B cell (primary cell): ENCODE results near the gene CPT1A. TPM values are rescaled to one million over a fixed set of nuclear protein-coding genes. Genes with fewer than 3 reads are reported as not detected.

Experiments used
- ATAC-seq: fragments of 200-7000 bp; cut with Tn5 transposase; one replicate; pipeline ENCODE4 v1.10.0; 2021; ENCODE audit warnings: low read depth, mild to moderate bottlenecking, moderate number of reproducible peaks, moderate library complexity
- CTCF ChIA-PET: fragments of 350-600 bp; sonication (Branson Sonifier 250); formaldehyde crosslinking; loops from one replicate; lab custom pipeline; 2021; ENCODE audit warnings: antibody characterized with exemption, inconsistent platforms; lab: Charles Lee
- POLR2A ChIA-PET: fragments of 350-600 bp; sonication (Branson Sonifier 250); formaldehyde crosslinking; loops from one replicate; lab custom pipeline; 2021; ENCODE audit warnings: antibody characterized with exemption; lab: Charles Lee
- DNase-seq: peaks from one replicate; pipeline ENCODE4 v3.0.0; 2013
- H2AFZ ChIP-seq: 2 replicates; pipeline ENCODE4 v1.6.1; 2012; ENCODE audit warnings: mild to moderate bottlenecking, low read depth, low read length; ENCODE audit not compliant: insufficient read depth, poor library complexity, severe bottlenecking
- H3K27ac ChIP-seq, 2 donors: 1 replicate in 1 of 2; 2 replicates in 1 of 2; pipeline ENCODE4 v1.5.1; 2012 to 2013; ENCODE audit warnings: low read length in 2 of 2, mild to moderate bottlenecking in 2 of 2, moderate library complexity in 1 of 2
- H3K27me3 ChIP-seq, 4 experiments: fragments of 200-600 bp in 1 of 4; sonication (generic) in 1 of 4; replicated peaks in 1 of 4; 1 replicate in 2 of 4; 2 replicates in 2 of 4; pipeline versions ENCODE4 v1.6.1 to v1.7.0; 2013 to 2016; ENCODE audit warnings: low read length in 3 of 4, mild to moderate bottlenecking in 2 of 4, mixed read lengths in 1 of 4, moderate library complexity in 1 of 4; ENCODE audit not compliant: insufficient read depth in 4 of 4, control insufficient read depth in 3 of 4; ENCODE audit errors: control extremely low read depth in 1 of 4
- H3K36me3 ChIP-seq, 2 experiments: replicated peaks in 1 of 2; 1 replicate in 1 of 2; 2 replicates in 1 of 2; pipeline versions ENCODE4 v1.6.1 to v1.7.1; 2013; ENCODE audit warnings: low read length in 1 of 2; ENCODE audit not compliant: insufficient read depth in 2 of 2, control insufficient read depth in 1 of 2; ENCODE audit errors: control extremely low read depth in 1 of 2, extremely low read depth in 1 of 2
- H3K4me1 ChIP-seq, 2 donors: fragments of 200-600 bp in 1 of 2; sonication (generic) in 1 of 2; 1 replicate in 1 of 2; 2 replicates in 1 of 2; pipeline versions ENCODE4 v1.5.1 to v1.6.1; 2013 to 2017; ENCODE audit warnings: low read length in 2 of 2; ENCODE audit not compliant: control insufficient read depth in 2 of 2, insufficient read depth in 2 of 2
- H3K4me2 ChIP-seq: replicated peaks from 2 replicates; pipeline ENCODE3; 2012; ENCODE audit warnings: mild to moderate bottlenecking, low read depth, low read length; ENCODE audit not compliant: poor library complexity, severe bottlenecking
- H3K4me3 ChIP-seq, 5 experiments: fragments of 200-600 bp in 1 of 5; sonication (generic) in 1 of 5; 1 replicate in 3 of 5; 2 replicates in 2 of 5; pipeline versions ENCODE4 v1.5.1 to v1.7.0; 2011 to 2016; ENCODE audit warnings: low read length in 4 of 5, mild to moderate bottlenecking in 4 of 5, low read depth in 2 of 5, control low read depth in 1 of 5, moderate library complexity in 1 of 5; ENCODE audit not compliant: insufficient read depth in 1 of 5; ENCODE audit errors: control extremely low read depth in 1 of 5, extremely low read depth in 1 of 5
- H3K79me2 ChIP-seq: fragments of 200-600 bp; sonication (generic); one replicate; pipeline ENCODE4 v1.6.0; 2016; ENCODE audit warnings: low read length; ENCODE audit not compliant: control insufficient read depth, insufficient read depth
- H3K9ac ChIP-seq: fragments of 200-600 bp; sonication (generic); 2 replicates; pipeline ENCODE4 v1.6.1; 2017; ENCODE audit warnings: mild to moderate bottlenecking, low read length, moderate library complexity
- H3K9me3 ChIP-seq, 3 donors: one replicate each; pipeline versions ENCODE4 v1.6.1 to v1.7.1; 2013; ENCODE audit warnings: low read length in 2 of 3; ENCODE audit not compliant: control insufficient read depth in 2 of 3, insufficient read depth in 1 of 3; ENCODE audit errors: control extremely low read depth in 1 of 3
- H4K20me1 ChIP-seq: 2 replicates; pipeline ENCODE4 v1.6.0; 2012; ENCODE audit warnings: mild to moderate bottlenecking, low read length; ENCODE audit not compliant: insufficient read depth, control insufficient read depth, poor library complexity, severe bottlenecking
- H3K27ac Mint-ChIP-seq: one replicate; pipeline ENCODE4 v1.8.0; 2021; ENCODE audit warnings: mixed read lengths
- H3K27me3 Mint-ChIP-seq: one replicate; pipeline ENCODE4 v1.8.0; 2021; ENCODE audit warnings: mixed read lengths
- H3K4me1 Mint-ChIP-seq: one replicate; pipeline ENCODE4 v1.8.0; 2021; ENCODE audit warnings: mixed read lengths
- H3K4me3 Mint-ChIP-seq: one replicate; pipeline ENCODE4 v1.8.0; 2021; ENCODE audit warnings: mixed read lengths
- H3K9me3 Mint-ChIP-seq: one replicate; pipeline ENCODE4 v1.8.0; 2022; ENCODE audit warnings: mixed read lengths; ENCODE audit not compliant: insufficient read depth
- EZH2 ChIP-seq: IDR thresholded peaks from 2 replicates; pipeline ENCODE4 v1.6.1; 2012; ENCODE audit warnings: borderline replicate concordance, low read depth, mild to moderate bottlenecking, moderate library complexity, low read length; ENCODE audit not compliant: insufficient read depth, poor library complexity, severe bottlenecking
- WGBS: methylation state at CpG from one replicate; pipeline ENCODE4 v1.1.5; 2013; ENCODE audit warnings: missing lambda C conversion rate; ENCODE audit not compliant: insufficient coverage; 5-methylcytosine and 5-hydroxymethylcytosine counted together
- intact Hi-C: fragments of 100-400 bp; cut with micrococcal nuclease; formaldehyde crosslinking; loops from one replicate; pipeline ENCODE4 v1.10.0; 2022
- polyA plus RNA-seq: library from polyadenylated mRNA; depleted of rRNA; stranded (reverse); fragments of >200 nt; gene quantifications from 2 replicates; pipeline ENCODE4 v1.2.3, GENCODE V29; 2012
- total RNA-seq, 2 donors: library from RNA; stranded (reverse); fragments of 120-200 nt in 1 of 2; gene quantifications; 1 replicate in 1 of 2; 2 replicates in 1 of 2; pipeline versions ENCODE4 v1.2.3 to v1.2.4, GENCODE V29; 2013 to 2022
- TF ChIP-seq, protein P1 (sequence below): fragments of 200-600 bp; IDR thresholded peaks from one replicate; pipeline ENCODE4 v1.8.0; 2022; ENCODE audit warnings: antibody characterized with exemption, mild to moderate bottlenecking

Gene CPT1A
- total and polyA plus RNA-seq, 2 donors (not counting 1 experiment from before 2014, with no cell fraction given) = 15.6 to 40.8 TPM

DNA sequence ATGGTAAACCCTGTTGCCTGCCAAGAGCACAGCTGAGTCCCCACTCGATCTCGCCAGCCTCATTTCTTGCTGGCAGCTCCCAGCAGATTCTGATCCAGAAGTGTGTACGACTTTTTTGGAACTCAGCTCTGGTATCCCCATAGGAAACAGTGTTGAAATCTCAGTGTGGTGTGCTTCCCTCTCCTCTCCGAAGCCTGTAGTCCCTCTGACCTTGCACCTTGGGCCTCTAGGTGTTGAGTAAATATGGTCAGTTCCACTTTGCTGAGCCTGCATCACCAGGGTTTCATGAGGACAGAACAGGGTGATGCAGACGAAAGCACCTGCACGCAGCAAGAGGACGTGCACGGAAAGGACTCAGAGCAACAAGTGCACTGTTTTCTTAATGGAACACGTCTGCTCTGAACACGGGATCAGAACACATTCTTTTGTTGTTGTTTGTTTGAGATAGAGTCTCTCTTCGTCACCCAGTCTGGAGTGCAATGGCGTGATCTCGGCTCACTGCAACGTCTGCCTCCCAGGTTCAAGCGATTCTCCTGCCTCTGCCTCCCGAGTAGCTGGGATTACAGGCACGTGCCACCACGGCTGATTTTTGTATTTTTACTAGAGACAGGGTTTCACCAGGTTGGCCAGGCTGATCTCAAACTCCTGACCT is 3.8 kb upstream of the CPT1A start:
- intact Hi-C loops = loop anchor here (10.0 kb wide), 1 partner anchor 231 kb away; no protein-coding TSS in a partner anchor
- ATAC-seq (no peak), DNase-seq (no peak)
- Histone ChIP-seq H3K27ac (no peak overlapping the region), H2AFZ (no peak overlapping the region), H3K9ac (no peak overlapping the region), H4K20me1 (no peaks in the 10 kb centered on the region), H3K27me3 (no peaks in the 10 kb centered on the region), H3K4me1 (peaks cover 16 to 31% of the 10 kb centered on the region in 2 donors), H3K4me2 (no peak overlapping the region), H3K9me3 (no peaks in the 10 kb centered on the region), H3K79me2 (no peaks in the 10 kb centered on the region), H3K36me3 (no peaks in the 10 kb centered on the region), H3K4me3 (no peak overlapping the region)
- Mint-ChIP-seq H3K27me3 (no peaks in the 10 kb centered on the region), H3K9me3 (no peaks in the 10 kb centered on the region), H3K4me1 (peaks cover 19% of the 10 kb centered on the region), H3K27ac (no peak overlapping the region), H3K4me3 (peak overlapping the region; percentile 47)
- WGBS = 87% methylated on average over 18 of the region's 18 CpGs
- ChIA-PET CTCF (interaction anchor here (2.2 to 4.3 kb wide), 5 partner anchors 19 to 261 kb away, joined by 9 to 70 read pairs (median 32); no protein-coding TSS in a partner anchor), POLR2A (no interaction called here)
- no peak for TF ChIP-seq EZH2
- TF ChIP-seq, protein P1, sequence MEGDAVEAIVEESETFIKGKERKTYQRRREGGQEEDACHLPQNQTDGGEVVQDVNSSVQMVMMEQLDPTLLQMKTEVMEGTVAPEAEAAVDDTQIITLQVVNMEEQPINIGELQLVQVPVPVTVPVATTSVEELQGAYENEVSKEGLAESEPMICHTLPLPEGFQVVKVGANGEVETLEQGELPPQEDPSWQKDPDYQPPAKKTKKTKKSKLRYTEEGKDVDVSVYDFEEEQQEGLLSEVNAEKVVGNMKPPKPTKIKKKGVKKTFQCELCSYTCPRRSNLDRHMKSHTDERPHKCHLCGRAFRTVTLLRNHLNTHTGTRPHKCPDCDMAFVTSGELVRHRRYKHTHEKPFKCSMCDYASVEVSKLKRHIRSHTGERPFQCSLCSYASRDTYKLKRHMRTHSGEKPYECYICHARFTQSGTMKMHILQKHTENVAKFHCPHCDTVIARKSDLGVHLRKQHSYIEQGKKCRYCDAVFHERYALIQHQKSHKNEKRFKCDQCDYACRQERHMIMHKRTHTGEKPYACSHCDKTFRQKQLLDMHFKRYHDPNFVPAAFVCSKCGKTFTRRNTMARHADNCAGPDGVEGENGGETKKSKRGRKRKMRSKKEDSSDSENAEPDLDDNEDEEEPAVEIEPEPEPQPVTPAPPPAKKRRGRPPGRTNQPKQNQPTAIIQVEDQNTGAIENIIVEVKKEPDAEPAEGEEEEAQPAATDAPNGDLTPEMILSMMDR = no peak

DNA sequence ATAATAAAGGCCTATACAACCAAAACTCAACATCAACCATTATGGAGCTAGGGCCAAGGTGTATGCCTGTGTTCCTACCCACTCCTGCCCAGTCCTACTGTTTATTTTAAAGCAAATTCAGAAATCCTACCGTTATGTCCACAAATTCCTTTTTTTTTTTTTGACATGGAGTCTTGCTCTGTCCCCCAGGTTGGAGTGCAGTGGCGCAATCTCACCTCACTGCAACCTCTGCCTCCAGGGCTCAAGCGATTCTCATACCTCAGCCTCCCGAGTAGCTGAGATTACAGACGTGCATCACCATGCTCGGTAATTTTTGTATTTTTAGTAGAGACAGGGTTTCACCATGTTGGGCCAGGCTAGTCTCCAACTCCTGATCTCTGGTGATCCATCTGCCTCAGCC is 3.1 kb upstream of the CPT1A start:
- no peak overlapping the region for H3K4me2 ChIP-seq
- H3K4me3 Mint-ChIP-seq = no peak overlapping the region
- intact Hi-C loops = loop anchor here (1.0 to 10.0 kb wide), 4 partner anchors 230 to 452 kb away; no protein-coding TSS in a partner anchor
- H3K9me3 Mint-ChIP-seq = no peaks in the 10 kb centered on the region
- no peaks in the 10 kb centered on the region for H3K79me2 ChIP-seq
- peaks cover 26% of the 10 kb centered on the region for H3K4me1 Mint-ChIP-seq
- no peak overlapping the region for H3K9ac ChIP-seq
- no peaks in the 10 kb centered on the region for H4K20me1 ChIP-seq
- no peak overlapping the region for H3K27ac ChIP-seq
- DNase-seq (no peak), ATAC-seq (no peak)
- H3K4me3 ChIP-seq = no peak overlapping the region
- no peaks in the 10 kb centered on the region for H3K27me3 ChIP-seq
- H3K27ac Mint-ChIP-seq = no peak overlapping the region
- no peaks in the 10 kb centered on the region for H3K36me3 ChIP-seq
- no peaks in the 10 kb centered on the region for H3K27me3 Mint-ChIP-seq
- H3K9me3 ChIP-seq = no peaks in the 10 kb centered on the region
- TF ChIP-seq EZH2 = no peak
- TF ChIP-seq, protein P1 = no peak
- ChIA-PET POLR2A (interaction anchor here (1.2 kb wide), 1 partner anchor 831 kb away, joined by 4 read pairs; the partner anchor contains the start of gene LTO1), CTCF (interaction anchor here (1.0 to 4.3 kb wide), 15 partner anchors 8 to 260 kb away, joined by 3 to 70 read pairs (median 9); partner anchors contain the start of genes IGHMBP2 and MRPL21)
- peaks cover 22 to 37% of the 10 kb centered on the region in 2 donors for H3K4me1 ChIP-seq
- H2AFZ ChIP-seq = no peak overlapping the region
- WGBS = 93% methylated on average over 3 of the region's 6 CpGs
